Cardiac septum (tissue), 1 donor: ENCODE results near the gene KCTD13. TPM values are rescaled to one million over a fixed set of nuclear protein-coding genes. Genes with fewer than 3 reads are reported as not detected.
"Not testable (repeated sequence)": the region's sequence is repeated elsewhere in the genome, so short reads cannot be mapped to it uniquely, and the experiment has no call there.

Experiments used
- DNase-seq: peaks from one replicate; pipeline ENCODE4 v3.0.0-alpha.2; 2020; ENCODE audit warnings: low spot score
- intact Hi-C: fragments of 100-400 bp; cut with DNase I; formaldehyde crosslinking; loops from one replicate; pipeline ENCODE4 v1.14.0; 2022
- total RNA-seq: library from RNA; stranded (reverse); fragmentation: NEBNext Ultra II Directional; extraction: Animal tissue kit (Norgen Biotek cat#: 25700); gene quantifications from one replicate; pipeline ENCODE4 v1.2.1, GENCODE V29; 2021
- donor health status: DM: no; HTN: no; CAD: no.

The KCTD13 gene
- total RNA-seq, 1 donor from 2014 or later = 10.7 TPM

DNA sequence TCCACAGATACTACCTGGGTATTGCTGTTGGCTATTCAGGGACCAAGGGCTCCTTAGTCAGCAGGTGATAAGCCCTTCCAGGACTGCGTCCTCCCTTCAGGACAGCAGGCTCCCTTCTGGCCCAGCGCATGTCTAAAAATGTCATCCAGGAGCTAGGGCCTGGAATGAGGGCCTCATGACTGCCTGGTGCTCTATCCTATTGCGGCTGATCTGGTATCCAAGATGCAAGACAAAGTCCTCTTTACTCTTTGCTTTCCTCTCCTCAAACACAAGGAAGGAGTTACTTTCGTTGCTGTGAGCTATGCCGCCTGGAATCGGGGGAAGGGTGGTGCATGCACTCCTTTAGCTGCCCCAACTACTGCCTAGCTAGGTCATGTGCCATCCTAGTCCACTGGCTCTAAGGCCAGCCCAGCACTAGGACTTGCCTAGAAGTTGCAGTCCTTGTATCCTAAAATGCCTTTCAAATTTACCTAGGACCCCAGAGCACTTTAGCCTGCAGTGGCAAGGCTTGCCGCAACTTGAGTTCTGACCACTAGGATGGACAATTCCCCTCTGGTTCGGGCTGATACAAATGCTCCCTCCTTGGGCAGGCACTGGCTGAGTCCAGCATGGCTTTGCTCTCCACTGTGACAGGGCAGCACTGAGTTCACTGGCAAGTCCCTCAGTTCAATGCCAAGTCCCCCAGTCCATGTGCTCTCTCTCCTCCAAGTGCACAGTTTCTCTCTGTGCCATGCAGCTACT, 25.8 kb upstream of the KCTD13 start:
- intact Hi-C loops = no loop called here
- no peak for DNase-seq

DNA sequence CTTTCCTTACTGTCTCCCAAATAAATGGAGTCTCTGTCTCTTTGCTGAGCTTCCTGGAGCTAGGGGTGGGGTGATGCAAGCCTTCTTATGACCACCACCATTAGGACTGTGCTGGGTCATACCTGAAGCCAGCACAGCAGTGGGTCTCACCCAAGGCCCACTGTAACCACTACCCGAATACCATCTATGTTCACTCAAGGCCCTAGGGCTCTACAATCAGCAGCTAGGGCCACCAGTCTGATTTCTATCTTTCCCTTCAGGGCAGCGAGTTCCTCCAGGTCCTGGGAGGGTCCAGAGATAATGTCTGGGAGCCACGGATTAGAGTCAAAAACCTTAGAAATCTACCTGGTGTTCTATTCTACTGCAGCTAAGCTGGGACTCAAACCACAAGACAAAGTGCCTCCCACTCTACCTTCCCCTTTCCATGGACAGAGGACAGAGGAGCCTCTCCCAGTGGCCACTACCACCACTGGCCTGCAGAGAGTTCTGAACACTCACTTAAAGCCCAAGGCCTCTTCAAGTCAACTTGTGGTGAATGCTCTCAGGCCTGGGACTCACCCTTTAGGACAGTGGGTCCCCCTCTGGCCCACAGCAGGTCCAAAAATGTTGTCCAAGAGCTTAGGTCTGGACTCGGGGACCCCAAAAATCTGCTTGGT, 24.9 kb upstream of the KCTD13 start:
- no peak for DNase-seq
- intact Hi-C loops = no loop called here

DNA sequence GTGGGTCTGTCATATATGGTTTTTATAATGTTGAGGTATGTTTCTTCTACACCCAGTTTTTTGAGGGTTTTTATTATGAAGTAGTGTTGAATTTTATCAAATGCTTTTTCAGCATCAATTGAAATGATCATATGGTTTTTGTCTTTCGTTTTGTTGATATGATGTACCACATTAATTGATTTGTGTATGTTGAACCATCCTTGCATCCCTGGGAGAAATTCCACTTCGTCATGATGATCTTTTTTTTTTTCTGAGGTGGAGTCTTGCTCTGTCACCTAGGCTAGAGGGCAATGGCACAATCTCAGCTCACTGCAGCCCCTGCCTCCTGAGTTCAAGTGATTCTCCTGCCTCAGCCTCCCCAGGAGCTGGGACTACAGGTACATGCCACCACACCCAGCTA, 21.9 kb upstream of the KCTD13 start:
- DNase-seq = no peak
- intact Hi-C loops = no loop called here

DNA sequence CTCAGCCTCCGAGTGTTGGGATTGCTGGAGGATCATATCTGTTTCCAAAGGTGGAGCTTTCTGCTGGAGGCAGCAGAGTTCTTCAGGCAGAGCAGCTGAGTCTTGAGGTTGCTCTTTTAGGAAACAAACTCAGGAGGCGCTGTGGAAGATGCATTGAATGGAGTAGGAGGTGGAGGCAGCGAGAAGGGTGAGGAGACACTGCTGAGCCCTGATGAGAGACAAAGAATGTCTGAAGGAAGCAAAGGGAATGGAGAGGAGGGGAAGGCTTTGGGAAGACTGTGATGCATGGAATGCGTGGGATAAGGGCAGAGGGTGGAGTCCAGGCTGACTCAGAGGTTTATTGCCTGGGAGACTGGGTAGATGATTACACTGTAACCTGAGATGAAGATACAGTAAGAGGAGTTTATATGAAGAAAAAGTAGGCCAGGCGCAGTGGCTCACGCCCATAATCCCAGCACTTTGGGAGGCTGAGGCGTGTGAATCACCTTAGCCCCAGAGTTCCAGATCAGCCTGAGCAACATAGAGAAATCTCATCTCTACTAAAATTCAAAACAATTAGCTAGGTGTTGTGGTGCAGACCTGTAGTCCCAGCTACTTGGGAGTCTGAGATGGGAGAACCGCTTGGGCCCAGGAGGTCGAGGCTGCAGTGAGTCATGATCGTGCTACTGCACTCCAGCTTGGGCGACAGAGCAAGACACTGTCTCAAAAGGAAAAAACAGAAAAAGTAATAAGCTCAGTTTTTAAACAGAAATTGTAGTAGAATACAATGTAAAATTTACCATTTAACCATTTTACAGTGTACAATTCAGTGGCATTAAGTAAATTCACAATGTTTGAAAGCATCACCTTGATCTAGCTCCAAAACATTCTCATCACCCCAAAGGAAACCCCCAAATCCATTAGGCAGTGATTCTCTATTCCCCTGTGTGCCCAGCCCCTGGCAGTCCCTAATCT, 18.1 kb upstream of the KCTD13 start:
- intact Hi-C loops = no loop called here
- DNase-seq = no peak

DNA sequence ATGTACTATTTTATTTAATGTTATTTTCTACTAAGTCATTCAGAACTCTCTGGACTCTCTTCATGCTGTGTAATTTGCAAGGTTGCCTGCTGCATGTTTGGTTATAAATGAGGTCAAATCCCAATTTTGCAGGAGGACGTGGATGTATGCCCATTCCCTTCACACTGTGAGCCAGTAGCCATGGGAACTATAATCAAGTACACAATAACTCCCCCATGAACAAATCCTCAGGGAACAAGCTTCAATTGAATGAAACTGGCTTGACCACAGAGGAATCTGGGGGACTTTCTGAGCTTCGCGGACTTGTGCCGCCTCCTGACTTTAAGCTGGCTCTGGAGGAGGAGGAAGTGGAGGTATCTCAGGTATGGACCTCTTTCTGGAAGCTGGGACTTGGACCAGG, 14.6 kb upstream of the KCTD13 start:
- intact Hi-C loops = no loop called here
- no peak for DNase-seq

DNA sequence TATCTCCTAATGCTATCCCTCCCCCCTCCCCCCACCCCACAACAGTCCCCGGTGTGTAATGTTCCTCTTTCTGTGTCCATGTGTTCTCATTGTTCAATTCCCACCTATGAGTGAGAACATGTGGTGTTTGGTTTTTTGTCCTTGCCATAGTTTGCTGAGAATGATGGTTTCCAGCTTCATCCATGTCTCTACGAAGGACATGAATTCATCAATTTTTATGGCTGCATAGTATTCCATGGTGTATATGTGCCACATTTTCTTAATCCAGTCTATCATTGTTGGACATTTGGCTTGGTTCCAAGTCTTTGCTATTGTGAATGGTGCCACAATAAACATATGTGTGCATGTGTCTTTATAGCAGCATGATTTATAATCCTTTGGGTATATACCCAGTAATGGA, 5.7 kb upstream of the KCTD13 start:
- intact Hi-C loops, DNase-seq: not testable (repeated sequence)

DNA sequence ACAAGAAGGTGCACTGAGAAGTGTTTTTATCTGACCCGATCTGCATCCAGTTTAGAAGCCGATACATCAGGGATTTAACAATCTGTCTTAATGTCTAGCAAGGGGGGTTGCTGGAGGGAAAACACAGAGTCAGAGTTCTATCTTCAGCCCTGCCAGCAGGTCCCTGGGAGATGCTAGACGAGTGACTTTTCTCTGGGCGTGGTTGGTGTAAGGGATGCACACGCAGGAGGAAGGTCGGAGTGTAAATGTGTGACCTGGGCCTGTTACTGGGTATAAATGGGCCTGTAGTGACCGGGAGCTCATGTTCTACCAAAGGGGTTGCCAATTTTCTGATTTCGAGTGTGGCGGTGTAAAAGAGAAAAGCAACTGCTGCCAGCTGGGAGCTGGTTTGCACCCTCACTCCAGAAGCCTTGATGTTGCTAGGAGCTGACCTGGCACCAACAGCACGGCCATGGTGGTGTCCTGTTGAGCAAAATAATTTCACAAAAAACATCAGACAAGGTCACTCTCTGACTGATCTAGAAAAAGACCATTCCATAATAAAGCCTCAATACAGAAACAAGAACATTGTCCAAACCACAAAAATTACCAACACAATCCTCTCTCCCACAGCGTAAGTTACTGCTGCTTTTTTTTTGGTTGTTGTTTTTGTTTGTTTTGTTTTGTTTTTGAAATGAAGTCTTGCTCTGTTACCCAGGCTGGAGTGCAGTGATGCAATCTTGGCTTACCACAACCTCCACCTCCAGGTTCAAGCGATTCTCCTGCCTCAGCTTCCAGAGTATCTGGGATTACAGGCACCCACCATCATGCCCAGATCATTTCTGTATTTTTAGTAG, 1.3 kb upstream of the KCTD13 start:
- DNase-seq = no peak

DNA sequence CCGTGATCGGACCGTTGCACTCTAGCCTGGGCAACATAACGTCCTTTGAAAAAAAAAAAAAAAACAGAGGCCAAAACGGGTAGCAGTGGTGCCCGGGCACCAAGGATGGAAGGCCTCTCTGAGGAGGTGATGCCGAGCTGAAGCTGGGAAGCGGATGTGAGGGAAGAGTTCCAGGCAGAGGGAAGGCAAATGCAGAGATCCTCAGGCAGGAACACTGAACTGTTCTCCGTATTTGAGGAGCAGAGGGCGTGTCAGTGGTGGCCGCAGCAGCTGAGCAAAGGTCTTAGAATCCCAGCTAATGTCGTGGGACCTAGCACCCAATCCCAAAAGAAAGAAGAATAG, 656 bp upstream of the KCTD13 start:
- no peak for DNase-seq
- intact Hi-C loops = loop anchor here (5.0 kb wide), 1 partner anchor 71 kb away; the partner anchor contains the start of genes HIRIP3 and INO80E

More for the DNA sequence above, 1.3 kb upstream of the KCTD13 start:
- intact Hi-C loops = loop anchor here (5.0 kb wide), 1 partner anchor 70 kb away; the partner anchor contains the start of genes HIRIP3 and INO80E

DNA sequence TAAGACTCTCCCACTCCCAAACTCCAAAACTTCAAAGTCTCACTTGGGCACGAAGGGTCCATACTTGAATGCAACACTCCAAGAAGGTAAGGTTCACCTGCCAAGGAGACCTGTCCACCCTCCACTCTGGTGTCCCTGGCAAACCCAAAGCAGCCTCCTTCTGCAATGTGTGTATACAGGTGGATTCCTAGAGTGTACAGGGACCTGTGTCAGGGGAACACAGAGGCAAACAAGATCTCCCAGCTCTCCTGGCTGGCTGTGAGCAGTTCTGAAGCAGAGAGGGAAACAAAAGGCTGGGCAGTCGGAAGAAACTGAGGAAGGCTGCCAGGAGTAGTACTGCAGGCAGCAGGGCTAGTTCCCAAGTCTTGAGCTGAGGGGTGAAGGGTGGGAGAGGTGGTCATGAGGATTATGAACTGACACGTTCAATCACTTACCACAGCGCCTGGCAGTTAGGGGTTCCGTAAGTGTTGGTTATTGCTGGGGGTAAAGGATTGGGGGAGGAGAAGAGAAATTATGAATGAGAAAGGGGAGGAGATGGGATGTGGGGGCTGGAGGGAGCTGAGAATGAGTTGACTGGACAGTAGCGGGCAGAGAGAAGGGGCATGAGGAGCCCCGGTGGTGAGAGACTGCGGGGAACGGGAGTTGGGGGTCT, 795 bp downstream of the KCTD13 start:
- intact Hi-C loops = loop anchor here (5.0 kb wide), 1 partner anchor 72 kb away; the partner anchor contains the start of genes HIRIP3 and INO80E
- DNase-seq = no peak

DNA sequence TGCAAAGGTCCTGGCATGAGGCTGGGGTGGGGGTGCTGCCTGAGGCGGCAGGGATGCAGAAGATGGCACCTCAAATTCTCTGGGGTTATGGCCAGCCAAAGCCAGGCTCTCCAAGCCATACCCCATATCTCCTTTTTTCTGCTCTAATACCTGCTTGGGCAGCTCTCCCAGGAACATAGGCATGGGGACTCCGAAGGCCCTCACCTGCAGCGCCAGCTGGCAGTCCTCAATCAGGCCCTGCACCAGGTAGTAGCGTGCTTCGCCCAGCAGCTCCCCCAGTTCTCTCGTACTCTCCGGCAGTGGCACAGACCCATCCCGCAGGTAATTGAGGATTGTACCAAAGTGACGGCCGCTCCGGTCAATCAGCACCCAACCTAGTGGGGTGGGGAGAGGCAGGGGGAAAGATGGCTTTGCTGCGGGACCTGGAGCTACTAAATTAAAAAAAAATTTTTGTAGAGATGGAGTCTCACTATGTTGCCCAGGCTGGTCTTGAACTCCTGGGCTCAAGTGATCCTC, 3.0 kb downstream of the KCTD13 start:
- intact Hi-C loops = no loop called here
- DNase-seq = no peak

DNA sequence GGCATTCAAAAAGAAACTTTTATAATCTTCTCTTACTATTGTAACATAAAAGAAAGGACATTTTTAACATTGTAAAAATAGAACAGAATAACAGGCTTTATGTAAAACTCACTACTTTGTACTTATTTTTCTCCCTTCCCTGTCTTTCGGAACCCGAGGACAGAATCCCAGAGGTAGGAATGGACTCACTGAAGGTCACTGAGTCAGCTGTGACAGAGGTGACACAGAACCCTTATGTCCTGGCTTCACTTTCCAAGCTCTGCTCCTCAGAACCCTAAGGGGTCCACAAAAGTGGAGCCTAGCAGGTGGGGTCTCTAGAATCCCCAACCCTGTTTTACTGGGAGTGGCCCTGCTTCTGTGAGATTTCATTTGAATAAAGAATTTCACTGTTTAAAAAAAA, 3.7 kb downstream of the KCTD13 start:
- no peak for DNase-seq
- intact Hi-C loops = no loop called here

DNA sequence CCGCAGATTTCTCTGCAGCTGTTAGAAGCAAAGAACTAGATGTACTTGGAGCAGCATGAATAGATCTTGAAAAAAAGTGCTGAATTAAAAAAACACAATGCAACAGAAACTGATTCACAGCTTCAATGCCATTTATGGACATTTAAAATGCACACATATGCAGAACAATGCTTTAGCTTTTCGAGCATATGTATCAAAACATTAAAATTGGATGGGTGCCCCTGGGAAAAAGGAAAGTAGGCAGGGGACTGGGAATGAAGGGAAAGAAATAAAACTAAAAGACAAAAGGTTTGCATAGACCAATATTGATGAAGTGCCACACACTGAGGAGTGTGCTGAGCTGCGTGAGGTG, 5.0 kb downstream of the KCTD13 start:
- intact Hi-C loops = no loop called here
- DNase-seq = no peak

DNA sequence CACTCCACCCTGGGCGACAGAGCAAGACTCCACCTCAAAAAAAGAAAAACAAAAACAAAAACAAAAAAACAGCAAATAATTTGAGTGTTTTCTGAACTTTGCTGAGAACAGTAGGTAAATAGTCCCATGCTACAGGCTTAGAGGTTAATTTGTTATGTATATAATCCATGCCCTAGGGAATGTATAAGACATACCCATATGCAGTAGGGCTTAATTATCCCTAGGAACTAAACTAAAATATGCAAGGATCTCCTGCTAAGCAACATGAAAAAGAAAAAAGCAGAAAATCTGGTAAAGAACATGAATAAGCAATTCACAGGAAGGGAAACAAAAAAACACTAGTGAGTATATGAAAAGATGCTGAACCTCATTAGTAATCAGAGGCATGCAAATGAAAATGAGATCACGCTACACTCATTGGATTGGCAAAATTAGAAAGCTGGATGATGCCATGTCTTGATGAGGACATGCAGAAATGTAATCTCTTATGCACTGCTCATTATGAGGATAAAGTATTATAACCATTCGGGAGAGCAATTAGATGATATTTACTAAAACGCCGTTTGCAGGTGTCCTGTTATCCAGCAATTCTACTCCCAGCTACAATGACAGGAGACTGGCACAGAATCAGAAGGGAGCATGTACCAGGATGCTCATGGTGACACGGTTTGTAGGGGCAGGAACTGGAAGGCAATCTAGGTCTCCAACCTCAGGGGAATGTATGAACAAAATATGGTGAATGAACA, 5.6 kb downstream of the KCTD13 start:
- intact Hi-C loops = no loop called here
- no peak for DNase-seq

DNA sequence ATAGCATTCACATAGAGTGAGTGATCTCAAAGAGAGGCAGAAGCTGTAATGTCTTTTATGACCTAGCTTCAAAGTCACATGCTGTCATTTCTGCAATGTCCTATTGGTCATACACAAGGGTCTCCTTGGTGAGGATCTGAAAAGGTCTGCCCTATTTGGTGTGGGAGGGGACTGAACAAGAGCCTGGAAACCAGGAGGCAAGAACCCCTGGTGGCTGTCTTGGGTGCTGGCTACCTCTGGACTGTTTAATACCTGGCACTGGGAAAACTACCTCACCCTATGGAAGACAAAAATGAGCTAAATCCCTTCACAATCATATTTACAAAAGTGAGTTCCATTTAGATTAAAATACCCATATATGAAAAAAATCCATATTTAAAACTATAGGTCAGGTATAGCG, 9.0 kb downstream of the KCTD13 start:
- DNase-seq = no peak
- intact Hi-C loops = no loop called here

DNA sequence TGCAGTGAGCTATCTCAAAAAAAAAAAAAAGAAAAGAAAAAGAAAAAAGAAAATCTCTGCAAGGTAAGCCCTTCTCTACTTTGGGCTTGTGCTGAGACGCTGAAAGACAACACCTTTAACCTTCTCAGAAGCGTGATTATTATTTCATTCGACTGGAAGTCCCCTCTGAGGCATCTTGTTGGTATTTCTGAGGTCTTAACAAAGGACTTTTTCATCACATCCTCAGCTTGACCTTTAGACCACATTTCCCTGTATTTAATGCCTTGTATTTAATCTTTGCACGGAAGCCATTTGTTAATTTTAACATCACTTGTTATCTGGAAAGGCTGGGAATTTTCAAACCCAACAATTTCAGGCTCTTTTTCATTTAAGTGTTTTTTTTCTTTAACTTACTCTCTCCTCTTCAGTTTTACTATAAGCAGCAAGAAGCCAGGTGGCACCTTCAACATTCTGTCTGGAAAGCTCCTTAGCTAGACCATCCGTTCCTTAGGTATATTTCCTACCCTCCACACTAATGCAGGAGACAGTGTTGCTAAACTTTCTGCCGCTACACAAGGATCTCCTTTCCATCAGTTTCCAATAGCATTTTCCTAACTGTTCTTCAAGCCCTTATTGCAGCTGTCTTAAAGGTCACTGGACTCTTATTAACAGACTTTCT, 10.3 kb downstream of the KCTD13 start:
- intact Hi-C loops = no loop called here

DNA sequence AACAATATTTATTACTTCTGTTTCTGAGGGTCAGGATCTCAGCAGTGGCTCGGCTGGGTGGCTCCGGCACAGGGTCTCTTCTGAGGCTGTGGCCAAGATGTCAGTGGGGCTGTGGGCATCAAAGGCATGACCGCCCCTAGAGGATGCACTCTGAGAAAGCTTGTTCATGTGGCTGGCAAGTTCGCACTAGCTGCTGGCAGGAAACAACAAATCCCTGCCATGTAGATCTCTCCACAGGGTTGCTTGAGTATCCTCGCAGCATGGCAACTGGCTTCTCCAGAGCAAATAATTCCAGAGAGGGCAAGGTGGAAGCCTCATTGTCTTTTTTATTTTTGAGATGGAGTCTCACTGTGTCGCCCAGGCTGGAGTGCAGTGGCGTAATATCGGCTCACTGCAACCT, 12.5 kb downstream of the KCTD13 start:
- DNase-seq = no peak
- intact Hi-C loops = no loop called here

More for the DNA sequence above, 10.3 kb downstream of the KCTD13 start:
- no peak for DNase-seq

DNA sequence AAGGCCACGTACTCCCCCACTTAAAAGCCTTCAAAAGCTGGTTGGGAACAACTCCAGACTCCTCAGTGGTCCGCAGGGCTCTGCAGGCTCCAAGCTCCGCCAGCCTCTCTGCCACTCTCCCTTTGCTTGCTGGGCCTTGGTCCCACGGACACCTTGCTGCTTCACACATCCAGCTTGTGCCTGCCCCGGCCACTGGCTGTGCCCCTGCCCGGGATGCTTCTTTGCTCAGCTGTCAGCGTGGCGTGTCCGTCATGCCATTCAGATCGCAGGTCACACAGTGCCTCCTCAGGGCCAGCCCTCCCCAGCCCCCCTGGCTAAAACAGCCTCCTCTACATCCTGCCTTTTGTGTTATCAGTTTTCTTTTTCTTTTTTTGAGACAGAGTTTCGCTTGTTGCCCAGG, 13.9 kb downstream of the KCTD13 start:
- DNase-seq = no peak
- intact Hi-C loops = no loop called here

DNA sequence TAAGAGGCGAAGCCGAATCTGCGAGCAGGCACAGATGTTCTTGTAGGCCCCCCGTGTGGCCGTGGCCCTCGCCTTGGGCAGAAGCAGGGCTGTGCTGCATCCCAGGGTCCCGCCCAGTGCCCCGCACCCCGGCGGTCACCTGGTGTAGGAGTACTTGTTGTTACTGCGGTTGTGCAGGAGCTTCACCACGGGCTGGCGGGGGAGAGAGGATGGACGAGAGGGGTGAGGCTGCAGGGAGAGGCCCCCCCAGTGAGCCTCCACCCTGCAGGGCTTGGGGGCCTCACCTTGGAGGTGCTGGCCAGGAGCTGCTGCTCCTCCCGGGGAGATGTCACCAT, 14.4 kb downstream of the KCTD13 start:
- no peak for DNase-seq
- intact Hi-C loops = no loop called here
